Measurements from ENCODE around the gene YAP1.

The YAP1 gene

DNA sequence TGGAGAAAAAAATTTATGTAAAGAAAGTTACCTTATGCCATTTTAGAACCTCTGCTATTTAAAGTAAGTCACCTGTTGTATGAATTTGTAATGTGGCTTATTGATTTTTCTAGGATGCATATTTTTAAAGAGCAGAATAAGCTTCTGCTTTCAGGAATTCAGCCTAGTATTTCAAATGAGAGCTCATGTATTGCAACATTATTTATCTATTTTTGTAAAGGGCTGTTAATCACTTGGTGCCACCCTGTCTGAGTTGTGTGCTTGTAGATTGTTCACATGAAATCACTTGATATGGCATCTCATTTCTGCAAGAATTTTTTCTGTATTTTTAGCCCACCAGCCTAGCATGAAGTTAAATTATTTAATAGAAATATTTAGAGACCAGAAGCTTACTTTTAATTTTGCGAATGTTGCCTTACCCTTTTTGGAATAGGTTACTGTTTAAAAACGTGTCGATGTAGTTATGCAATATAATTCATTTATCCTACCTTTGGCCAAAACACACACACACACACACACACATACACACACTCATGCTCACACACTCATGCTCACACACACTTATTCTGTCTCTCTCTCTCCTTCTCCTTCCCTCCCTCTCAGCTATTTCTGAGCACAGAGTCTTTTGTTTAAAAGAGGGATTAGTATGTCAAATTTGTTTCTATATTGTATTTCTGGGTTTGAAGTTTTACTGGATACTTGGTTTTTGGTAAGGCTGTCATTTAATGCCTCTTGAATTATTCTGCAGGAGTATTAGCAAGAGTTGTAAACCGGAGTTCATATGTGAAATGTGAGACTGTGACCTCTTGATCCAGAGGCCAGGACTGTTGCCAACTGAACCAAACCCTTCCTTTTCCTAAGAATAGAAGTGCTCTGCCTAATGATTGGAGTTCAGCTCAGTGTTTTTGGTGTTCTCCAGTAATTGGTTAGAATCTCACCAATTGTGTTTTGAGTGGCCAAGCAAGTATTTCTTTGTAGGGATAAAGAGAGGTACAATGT is 34.4 kb downstream of the YAP1 start (continued):
- TF ChIP-seq, protein P1, sequence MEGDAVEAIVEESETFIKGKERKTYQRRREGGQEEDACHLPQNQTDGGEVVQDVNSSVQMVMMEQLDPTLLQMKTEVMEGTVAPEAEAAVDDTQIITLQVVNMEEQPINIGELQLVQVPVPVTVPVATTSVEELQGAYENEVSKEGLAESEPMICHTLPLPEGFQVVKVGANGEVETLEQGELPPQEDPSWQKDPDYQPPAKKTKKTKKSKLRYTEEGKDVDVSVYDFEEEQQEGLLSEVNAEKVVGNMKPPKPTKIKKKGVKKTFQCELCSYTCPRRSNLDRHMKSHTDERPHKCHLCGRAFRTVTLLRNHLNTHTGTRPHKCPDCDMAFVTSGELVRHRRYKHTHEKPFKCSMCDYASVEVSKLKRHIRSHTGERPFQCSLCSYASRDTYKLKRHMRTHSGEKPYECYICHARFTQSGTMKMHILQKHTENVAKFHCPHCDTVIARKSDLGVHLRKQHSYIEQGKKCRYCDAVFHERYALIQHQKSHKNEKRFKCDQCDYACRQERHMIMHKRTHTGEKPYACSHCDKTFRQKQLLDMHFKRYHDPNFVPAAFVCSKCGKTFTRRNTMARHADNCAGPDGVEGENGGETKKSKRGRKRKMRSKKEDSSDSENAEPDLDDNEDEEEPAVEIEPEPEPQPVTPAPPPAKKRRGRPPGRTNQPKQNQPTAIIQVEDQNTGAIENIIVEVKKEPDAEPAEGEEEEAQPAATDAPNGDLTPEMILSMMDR (tag by site-specific recombination; IDR thresholded peaks at IDR 0.05): no peak

GRCh38 chr11:102147015-102147414 is 36.8 kb downstream of the YAP1 start:
- TF ChIP-seq ZNF558 (tag by site-specific recombination; IDR thresholded peaks at IDR 0.05) (no peak), PRDM6 (tag by site-specific recombination; IDR thresholded peaks at IDR 0.05) (peak; percentile 26)
- ChIA-PET POLR2A (no interaction called here), CTCF (interaction anchor here (1.1 kb wide), 1 partner anchor 159 kb away, joined by 3 read pairs; no protein-coding TSS in a partner anchor)
- H3K4me3 ChIP-seq (ENCODE audit: low read depth, low read length): no peak overlapping the region
- H3K9me3 ChIP-seq (ENCODE audit: control insufficient read depth, insufficient read depth, low read depth, low read length): no peaks in the 10 kb centered on the region
- H3K36me3 ChIP-seq (ENCODE audit: control insufficient read depth in 2 of 2, insufficient read depth in 1 of 2, low read length in 2 of 2): no peaks in the 10 kb centered on the region
- H3K4me1 ChIP-seq (ENCODE audit: control insufficient read depth, insufficient read depth, low read length): no peaks in the 10 kb centered on the region; the same call in 1 of the 2 replicates
- H3K27ac ChIP-seq (ENCODE audit: extremely low read depth, low read depth, low read length): no peak overlapping the region

GRCh38 chr11:102147632-102148031 is 37.4 kb downstream of the YAP1 start:
- TF ChIP-seq, protein P2, sequence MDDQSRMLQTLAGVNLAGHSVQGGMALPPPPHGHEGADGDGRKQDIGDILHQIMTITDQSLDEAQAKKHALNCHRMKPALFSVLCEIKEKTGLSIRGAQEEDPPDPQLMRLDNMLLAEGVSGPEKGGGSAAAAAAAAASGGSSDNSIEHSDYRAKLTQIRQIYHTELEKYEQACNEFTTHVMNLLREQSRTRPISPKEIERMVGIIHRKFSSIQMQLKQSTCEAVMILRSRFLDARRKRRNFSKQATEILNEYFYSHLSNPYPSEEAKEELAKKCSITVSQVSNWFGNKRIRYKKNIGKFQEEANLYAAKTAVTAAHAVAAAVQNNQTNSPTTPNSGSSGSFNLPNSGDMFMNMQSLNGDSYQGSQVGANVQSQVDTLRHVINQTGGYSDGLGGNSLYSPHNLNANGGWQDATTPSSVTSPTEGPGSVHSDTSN (CRISPR knock-in tag; IDR thresholded peaks at IDR 0.05): no peak
- TF ChIP-seq ZBTB20 (tag by site-specific recombination; IDR thresholded peaks at IDR 0.05) (no peak), PRDM4 (tag by site-specific recombination; IDR thresholded peaks at IDR 0.05) (no peak), ZNF202 (tag by site-specific recombination; IDR thresholded peaks at IDR 0.05; ENCODE audit: borderline replicate concordance) (no peak), ZNF302 (tag by site-specific recombination; IDR thresholded peaks at IDR 0.05; ENCODE audit: low read depth) (no peak), SETDB1 (IDR thresholded peaks at IDR 0.05; ENCODE audit: insufficient read length, low read length) (no peak), MYNN (tag by site-specific recombination; IDR thresholded peaks at IDR 0.05; ENCODE audit: borderline replicate concordance) (no peak)
- TF ChIP-seq, protein P3, sequence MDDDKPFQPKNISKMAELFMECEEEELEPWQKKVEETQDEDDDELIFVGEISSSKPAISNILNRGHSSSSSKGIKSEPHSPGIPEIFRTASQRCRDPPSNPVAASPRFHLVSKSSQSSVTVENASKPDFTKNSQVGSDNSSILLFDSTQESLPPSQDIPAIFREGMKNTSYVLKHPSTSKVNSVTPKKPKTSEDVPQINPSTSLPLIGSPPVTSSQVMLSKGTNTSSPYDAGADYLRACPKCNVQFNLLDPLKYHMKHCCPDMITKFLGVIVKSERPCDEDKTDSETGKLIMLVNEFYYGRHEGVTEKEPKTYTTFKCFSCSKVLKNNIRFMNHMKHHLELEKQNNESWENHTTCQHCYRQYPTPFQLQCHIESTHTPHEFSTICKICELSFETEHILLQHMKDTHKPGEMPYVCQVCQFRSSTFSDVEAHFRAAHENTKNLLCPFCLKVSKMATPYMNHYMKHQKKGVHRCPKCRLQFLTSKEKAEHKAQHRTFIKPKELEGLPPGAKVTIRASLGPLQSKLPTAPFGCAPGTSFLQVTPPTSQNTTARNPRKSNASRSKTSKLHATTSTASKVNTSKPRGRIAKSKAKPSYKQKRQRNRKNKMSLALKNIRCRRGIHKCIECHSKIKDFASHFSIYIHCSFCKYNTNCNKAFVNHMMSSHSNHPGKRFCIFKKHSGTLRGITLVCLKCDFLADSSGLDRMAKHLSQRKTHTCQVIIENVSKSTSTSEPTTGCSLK (tag by site-specific recombination; IDR thresholded peaks at IDR 0.05): no peak
- Histone ChIP-seq H3K4me1 (ENCODE audit: control insufficient read depth, insufficient read depth, low read length) (no peaks in the 10 kb centered on the region; the same call in 1 of the 2 replicates), H3K4me3 (ENCODE audit: low read depth, low read length) (no peak overlapping the region), H3K27ac (ENCODE audit: extremely low read depth, low read depth, low read length) (no peak overlapping the region), H3K36me3 (ENCODE audit: control insufficient read depth in 2 of 2, insufficient read depth in 1 of 2, low read length in 2 of 2) (no peaks in the 10 kb centered on the region), H3K9me3 (ENCODE audit: control insufficient read depth, insufficient read depth, low read depth, low read length) (no peaks in the 10 kb centered on the region)
- CTCF ChIA-PET: interaction anchor here (0.6 to 1.1 kb wide), 2 partner anchors 11 to 159 kb away, joined by 3 to 4 read pairs; no protein-coding TSS in a partner anchor
- POLR2A ChIA-PET: no interaction called here

All from HEK293 (cell line).